Measurements from ENCODE around the gene SGCG. TPM values are rescaled to one million over a fixed set of nuclear protein-coding genes. Genes with fewer than 3 reads are reported as not detected.

The SGCG gene
- total and polyA plus RNA-seq, 2 of the 4 experiments (the other 2 are of a cell fraction), result under 0.01 TPM; not detected in 1

DNA sequence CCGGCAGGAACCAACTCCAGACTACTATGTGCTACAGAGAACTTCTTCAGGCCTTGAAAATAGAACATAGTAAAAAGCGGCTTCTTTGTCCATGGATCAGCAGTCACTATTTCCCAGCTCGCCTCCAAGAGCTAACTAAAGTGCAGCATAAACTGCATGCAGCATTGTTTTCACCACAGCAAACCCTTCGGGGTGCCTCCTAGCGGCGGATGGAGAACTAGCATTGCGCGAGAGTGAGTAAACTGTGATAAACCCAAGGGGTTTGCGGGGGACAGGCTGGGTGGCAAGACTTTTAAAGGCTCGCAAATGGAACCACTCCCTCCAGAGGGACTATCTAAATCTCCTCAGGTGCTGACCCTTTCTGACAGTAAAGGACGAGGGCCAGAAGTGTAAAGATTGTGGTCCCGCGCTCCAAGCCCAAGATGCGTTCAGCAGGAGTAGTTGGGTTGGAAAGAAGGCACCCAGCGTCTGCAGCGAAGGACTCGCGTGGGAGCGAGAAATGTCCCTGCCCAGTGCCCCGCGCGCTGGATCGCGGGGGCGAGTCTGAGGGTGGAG, 21.5 kb upstream of the SGCG start:
- Histone ChIP-seq H3K9me1 (ENCODE audit: insufficient read depth, low read length) (no peaks in the 10 kb centered on the region), H2BK15ac (ENCODE audit: low read depth, low read length) (no peak overlapping the region), H3K9me3 (ENCODE audit: control insufficient read depth, insufficient read depth, low read length) (no peaks in the 10 kb centered on the region), H3K14ac (replicated peaks; ENCODE audit: low read depth, low read length) (no peak overlapping the region), H3K36me3 (ENCODE audit: control insufficient read depth, insufficient read depth, low read length) (no peaks in the 10 kb centered on the region), H2AK9ac (replicated peaks; ENCODE audit: low read depth, low read length, poor library complexity) (no peak overlapping the region), H3K4ac (ENCODE audit: low read depth, low read length) (no peak overlapping the region), H4K20me1 (ENCODE audit: insufficient read depth, low read length) (no peaks in the 10 kb centered on the region), H3K4me2 (ENCODE audit: low read depth, low read length) (peak overlapping the region; percentile 60; the same call in 1 of the 2 replicates), H4K91ac (ENCODE audit: insufficient read depth, low read depth, low read length) (no peak overlapping the region), H2AFZ (replicated peaks; ENCODE audit: low read length, poor library complexity) (peak overlapping the region; percentile 58), H2BK5ac (ENCODE audit: low read depth, low read length, poor library complexity, severe bottlenecking) (no peak overlapping the region), H2AK5ac (ENCODE audit: low read depth, low read length) (no peak overlapping the region), H2BK120ac (ENCODE audit: low read depth, low read length) (no peak overlapping the region), H3K4me1 (ENCODE audit: control insufficient read depth, insufficient read depth, low read length) (no peaks in the 10 kb centered on the region; the same call in 1 of the 2 replicates), H3K27ac (ENCODE audit: insufficient read depth, low read length) (no peak overlapping the region), H3K4me3 (ENCODE audit: insufficient read depth, low read depth, low read length) (peak overlapping the region; percentile 17; the same call in 1 of the 2 replicates), H3K56ac (ENCODE audit: extremely low read depth, insufficient read depth, low read length) (no peak overlapping the region), H3K9ac (ENCODE audit: low read depth, low read length) (no peak overlapping the region), H3K23ac (ENCODE audit: low read depth, low read length) (no peak overlapping the region), H4K5ac (ENCODE audit: low read depth, low read length) (no peak overlapping the region), H3K27me3 (ENCODE audit: control insufficient read depth, insufficient read depth, low read length) (peaks cover 19% of the 10 kb centered on the region), H3K18ac (ENCODE audit: low read depth, low read length) (no peak overlapping the region), H4K8ac (ENCODE audit: low read depth in 2 of 2, low read length in 2 of 2) (no peak overlapping the region), H3K79me1 (ENCODE audit: low read depth in 1 of 2, low read length in 2 of 2) (no peaks in the 10 kb centered on the region), H2BK20ac (ENCODE audit: low read depth, low read length) (no peak overlapping the region)
- intact Hi-C loops (cut with micrococcal nuclease), result no loop called here
- ChIA-PET POLR2A (ENCODE audit: unreplicated experiment) (no interaction called here), CTCF (interaction anchor here (0.6 kb wide), 2 partner anchors 21 to 39 kb away, joined by 3 to 9 read pairs; no protein-coding TSS in a partner anchor)
- DNase-seq, result peak; percentile 13
- TF ChIP-seq RAD21 (IDR thresholded peaks at IDR 0.05; ENCODE audit: low read length) (peak; percentile 19; the same call in 1 of the 2 replicates), NFE2L2 (IDR thresholded peaks at IDR 0.05; ENCODE audit: low read depth, low read length) (no peak), BHLHE40 (IDR thresholded peaks at IDR 0.05; ENCODE audit: low read depth, low read length) (no peak), MAZ (IDR thresholded peaks at IDR 0.05; ENCODE audit: borderline replicate concordance, low read depth, low read length) (no peak), MXI1 (IDR thresholded peaks at IDR 0.05; ENCODE audit: borderline replicate concordance, low read depth, low read length) (no peak), MAFK (IDR thresholded peaks at IDR 0.05; ENCODE audit: low read depth, low read length) (no peak)
- TF ChIP-seq, protein P1, sequence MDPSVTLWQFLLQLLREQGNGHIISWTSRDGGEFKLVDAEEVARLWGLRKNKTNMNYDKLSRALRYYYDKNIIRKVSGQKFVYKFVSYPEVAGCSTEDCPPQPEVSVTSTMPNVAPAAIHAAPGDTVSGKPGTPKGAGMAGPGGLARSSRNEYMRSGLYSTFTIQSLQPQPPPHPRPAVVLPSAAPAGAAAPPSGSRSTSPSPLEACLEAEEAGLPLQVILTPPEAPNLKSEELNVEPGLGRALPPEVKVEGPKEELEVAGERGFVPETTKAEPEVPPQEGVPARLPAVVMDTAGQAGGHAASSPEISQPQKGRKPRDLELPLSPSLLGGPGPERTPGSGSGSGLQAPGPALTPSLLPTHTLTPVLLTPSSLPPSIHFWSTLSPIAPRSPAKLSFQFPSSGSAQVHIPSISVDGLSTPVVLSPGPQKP (IDR thresholded peaks at IDR 0.05; ENCODE audit: borderline replicate concordance, low read depth, low read length), result no peak
- TF ChIP-seq, protein P2, sequence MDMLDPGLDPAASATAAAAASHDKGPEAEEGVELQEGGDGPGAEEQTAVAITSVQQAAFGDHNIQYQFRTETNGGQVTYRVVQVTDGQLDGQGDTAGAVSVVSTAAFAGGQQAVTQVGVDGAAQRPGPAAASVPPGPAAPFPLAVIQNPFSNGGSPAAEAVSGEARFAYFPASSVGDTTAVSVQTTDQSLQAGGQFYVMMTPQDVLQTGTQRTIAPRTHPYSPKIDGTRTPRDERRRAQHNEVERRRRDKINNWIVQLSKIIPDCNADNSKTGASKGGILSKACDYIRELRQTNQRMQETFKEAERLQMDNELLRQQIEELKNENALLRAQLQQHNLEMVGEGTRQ (IDR thresholded peaks at IDR 0.05; ENCODE audit: low read depth, low read length), result no peak
- TF ChIP-seq, protein P3, sequence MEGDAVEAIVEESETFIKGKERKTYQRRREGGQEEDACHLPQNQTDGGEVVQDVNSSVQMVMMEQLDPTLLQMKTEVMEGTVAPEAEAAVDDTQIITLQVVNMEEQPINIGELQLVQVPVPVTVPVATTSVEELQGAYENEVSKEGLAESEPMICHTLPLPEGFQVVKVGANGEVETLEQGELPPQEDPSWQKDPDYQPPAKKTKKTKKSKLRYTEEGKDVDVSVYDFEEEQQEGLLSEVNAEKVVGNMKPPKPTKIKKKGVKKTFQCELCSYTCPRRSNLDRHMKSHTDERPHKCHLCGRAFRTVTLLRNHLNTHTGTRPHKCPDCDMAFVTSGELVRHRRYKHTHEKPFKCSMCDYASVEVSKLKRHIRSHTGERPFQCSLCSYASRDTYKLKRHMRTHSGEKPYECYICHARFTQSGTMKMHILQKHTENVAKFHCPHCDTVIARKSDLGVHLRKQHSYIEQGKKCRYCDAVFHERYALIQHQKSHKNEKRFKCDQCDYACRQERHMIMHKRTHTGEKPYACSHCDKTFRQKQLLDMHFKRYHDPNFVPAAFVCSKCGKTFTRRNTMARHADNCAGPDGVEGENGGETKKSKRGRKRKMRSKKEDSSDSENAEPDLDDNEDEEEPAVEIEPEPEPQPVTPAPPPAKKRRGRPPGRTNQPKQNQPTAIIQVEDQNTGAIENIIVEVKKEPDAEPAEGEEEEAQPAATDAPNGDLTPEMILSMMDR (conservative IDR thresholded peaks at IDR 0.05; ENCODE audit: low read depth, low read length), result peak; percentile 48
- WGBS, 2 experiments (ENCODE audit: extremely low coverage in 2 of 2, insufficient read length in 1 of 2), result 21% methylated on average over 9 of the region's 25 CpGs; no CpG with 5 or more reads in 1 of the 2 experiments
- in situ Hi-C loops (cut with MboI; ENCODE audit: low sequenced_read_pairs), result loop anchor here (25.0 kb wide), 1 partner anchor 1522 kb away; no protein-coding TSS in a partner anchor
- dilution Hi-C loops (cut with HindIII; ENCODE audit: low sequenced_read_pairs, unreplicated experiment), result no loop called here
- no TSS peak for BruUV-seq (replicated peaks)
- peak; percentile 74 for ATAC-seq (ENCODE audit: low read depth)
